Esophagus muscularis mucosa (tissue), 4 donors: Measurements from ENCODE around the gene ACVRL1. TPM values are rescaled to one million over a fixed set of nuclear protein-coding genes. Genes with fewer than 3 reads are reported as not detected.

Experiments
- DNase-seq: peaks from one replicate; pipeline ENCODE4 v3.0.0-alpha.2; 2017; ENCODE audit errors: extremely low spot score
- H3K27ac ChIP-seq, 4 donors: fragments of 200-600 bp; sonication (generic); replicated peaks in 1 of 4; 1 replicate in 3 of 4; 2 replicates in 1 of 4; pipeline ENCODE4 v1.5.1; 2016 to 2019; ENCODE audit warnings: mild to moderate bottlenecking in 1 of 4
- H3K27me3 ChIP-seq, 4 donors: fragments of 200-600 bp; sonication (generic); one replicate each; pipeline versions ENCODE4 v1.5.1 to v1.6.0; 2016 to 2019
- H3K36me3 ChIP-seq, 4 donors: fragments of 200-600 bp; sonication (generic); one replicate each; pipeline ENCODE4 v1.5.1; 2016 to 2019
- H3K4me1 ChIP-seq, 4 donors: fragments of 200-600 bp; sonication (generic); one replicate each; pipeline ENCODE4 v1.5.1; 2016 to 2019
- H3K4me3 ChIP-seq, 4 donors: fragments of 200-600 bp; sonication (generic); 1 replicate in 2 of 4; 2 replicates in 2 of 4; pipeline ENCODE4 v1.5.1; 2016 to 2019; ENCODE audit warnings: mild to moderate bottlenecking in 4 of 4, moderate library complexity in 1 of 4
- H3K9me3 ChIP-seq, 4 donors: fragments of 200-600 bp; sonication (generic); 1 replicate in 3 of 4; 2 replicates in 1 of 4; pipeline ENCODE4 v1.5.1; 2016 to 2019
- CTCF ChIP-seq, 3 experiments: fragments of 200-600 bp in 2 of 3; fragments of 450-650 bp in 1 of 3; sonication (generic) in 2 of 3; IDR thresholded peaks; one replicate each; pipeline ENCODE4 v1.5.1; 2017 to 2019; ENCODE audit warnings: antibody characterized with exemption in 3 of 3, mild to moderate bottlenecking in 2 of 3, moderate library complexity in 1 of 3
- EP300 ChIP-seq: sonication (generic); formaldehyde crosslinking; IDR thresholded peaks from one replicate; pipeline ENCODE4 v1.6.1; 2017; ENCODE audit warnings: antibody characterized with exemption
- POLR2A ChIP-seq: fragments of 450-650 bp; IDR thresholded peaks from one replicate; pipeline ENCODE4 v1.6.1; 2017; ENCODE audit warnings: antibody characterized with exemption, moderate library complexity, mild to moderate bottlenecking, low read depth
- POLR2AphosphoS5 ChIP-seq, 2 donors: sonication (generic); formaldehyde crosslinking; IDR thresholded peaks; one replicate each; pipeline ENCODE4 v1.6.1; 2017; ENCODE audit warnings: antibody characterized with exemption in 2 of 2
- WGBS: methylation state at CpG from one replicate; pipeline ENCODE4 v1.1.5; 2018; 5-methylcytosine and 5-hydroxymethylcytosine counted together
- intact Hi-C: fragments of 100-400 bp; cut with DNase I; formaldehyde crosslinking; loops from one replicate; pipeline ENCODE4 v1.15.1; 2023
- total RNA-seq, 4 donors: library from RNA; depleted of rRNA; stranded (reverse); fragments of >200 nt; gene quantifications; one replicate each; pipeline versions ENCODE4 v1.1.0 to v1.2.1, GENCODE V29; 2016

Gene ACVRL1
- total RNA-seq, 4 donors from 2014 or later = 124 to 149 (median 125) TPM

DNA sequence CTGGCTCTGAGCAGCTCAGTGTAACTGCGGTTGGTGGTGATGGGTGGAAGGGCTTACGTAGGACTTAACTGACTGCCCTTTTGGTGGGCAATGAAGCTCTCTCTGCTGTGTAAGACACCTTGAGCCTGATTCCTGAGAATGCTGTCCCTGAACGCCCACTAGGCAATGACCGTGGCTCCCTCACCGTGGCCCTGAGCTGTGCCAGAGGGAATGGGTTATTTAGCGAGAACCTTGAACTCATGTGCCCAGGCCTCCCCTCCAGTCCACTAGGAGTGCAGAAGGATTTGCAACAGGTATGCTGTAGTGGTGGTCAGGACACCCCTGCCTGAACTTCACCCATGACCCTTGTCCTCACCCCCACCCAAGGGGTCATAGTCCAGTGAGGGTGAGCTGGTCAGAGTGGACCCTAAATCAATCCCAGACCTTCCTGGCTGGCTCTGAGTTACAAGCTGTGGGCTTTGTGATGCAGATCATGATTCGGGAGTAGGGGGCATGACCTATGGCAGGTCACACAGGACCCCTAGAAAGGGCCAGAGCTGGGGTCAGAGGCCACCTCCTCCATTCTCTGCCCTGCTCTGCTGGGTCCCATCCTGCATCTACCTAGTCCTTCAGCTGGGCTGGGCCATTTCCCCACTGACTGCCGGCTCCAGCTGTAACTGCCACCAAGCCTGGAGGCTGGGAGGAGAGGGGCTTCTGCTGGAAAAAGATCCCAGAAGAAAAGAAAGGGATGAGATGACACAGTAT is 33.9 kb upstream of the ACVRL1 start:
- WGBS = 57% methylated on average over 4 of the region's 8 CpGs
- no peak for DNase-seq
- Histone ChIP-seq H3K27me3 (peaks cover 0 to 48% (median 11%) of the 10 kb centered on the region in 4 donors), H3K27ac (no peak overlapping the region), H3K9me3 (no peaks in the 10 kb centered on the region), H3K36me3 (no peaks in the 10 kb centered on the region), H3K4me3 (no peak overlapping the region), H3K4me1 (peaks cover 10 to 19% (median 14%) of the 10 kb centered on the region in 4 donors)
- intact Hi-C loops = no loop called here
- TF ChIP-seq POLR2AphosphoS5 (IDR thresholded peaks at IDR 0.05) (no peak), EP300 (no peak), CTCF (IDR thresholded peaks at IDR 0.05) (no peak), POLR2A (no peak)

GRCh38 chr12:51874000-51874399 is 33.3 kb upstream of the ACVRL1 start:
- H3K4me1 ChIP-seq = peaks cover 4 to 13% (median 9%) of the 10 kb centered on the region in 4 donors
- intact Hi-C loops = no loop called here
- TF ChIP-seq POLR2AphosphoS5 (IDR thresholded peaks at IDR 0.05) (no peak), POLR2A (no peak), CTCF (IDR thresholded peaks at IDR 0.05) (no peak), EP300 (no peak)
- WGBS = 58% methylated on average over 8 of the region's 8 CpGs
- no peak for DNase-seq
- no peaks in the 10 kb centered on the region for H3K9me3 ChIP-seq
- H3K27me3 ChIP-seq = peaks cover 0 to 42% (median 7%) of the 10 kb centered on the region in 4 donors
- no peak overlapping the region for H3K4me3 ChIP-seq
- H3K36me3 ChIP-seq = no peaks in the 10 kb centered on the region
- H3K27ac ChIP-seq = no peak overlapping the region

GRCh38 chr12:51874486-51874885 is 32.8 kb upstream of the ACVRL1 start:
- peaks cover 0 to 37% (median 2%) of the 10 kb centered on the region in 4 donors for H3K27me3 ChIP-seq
- intact Hi-C loops = no loop called here
- H3K27ac ChIP-seq = no peak overlapping the region
- H3K4me3 ChIP-seq = no peak overlapping the region
- DNase-seq = no peak
- peaks cover 0 to 8% (median 4%) of the 10 kb centered on the region in 4 donors for H3K4me1 ChIP-seq
- TF ChIP-seq POLR2AphosphoS5 (IDR thresholded peaks at IDR 0.05) = no peak
- TF ChIP-seq CTCF (IDR thresholded peaks at IDR 0.05) = no peak
- no peak for TF ChIP-seq EP300
- no peak for TF ChIP-seq POLR2A
- H3K9me3 ChIP-seq = no peaks in the 10 kb centered on the region
- no peaks in the 10 kb centered on the region for H3K36me3 ChIP-seq
- 97% methylated on average over 4 of the region's 4 CpGs for WGBS

- DNase-seq = no peak
- intact Hi-C loops = no loop called here
- H3K4me1 ChIP-seq = no peaks in the 10 kb centered on the region
- H3K27ac ChIP-seq = no peak overlapping the region
- TF ChIP-seq EP300 = no peak
- TF ChIP-seq POLR2AphosphoS5 (IDR thresholded peaks at IDR 0.05) = no peak
- TF ChIP-seq CTCF (IDR thresholded peaks at IDR 0.05) = no peak
- no peak for TF ChIP-seq POLR2A
- peaks cover 0 to 6% (median 0%) of the 10 kb centered on the region in 4 donors for H3K9me3 ChIP-seq
- H3K4me3 ChIP-seq = no peak overlapping the region
- no peaks in the 10 kb centered on the region for H3K36me3 ChIP-seq
- 77% methylated on average over 3 of the region's 3 CpGs for WGBS
- H3K27me3 ChIP-seq = peaks cover 0 to 2% (median 0%) of the 10 kb centered on the region in 4 donors
These were observed 28.2 kb upstream of the ACVRL1 start for GRCh38 chr12:51879102-51879501.
